ENCODE data around the gene DRC3. TPM values are rescaled to one million over a fixed set of nuclear protein-coding genes. Genes with fewer than 3 reads are reported as not detected.

The DRC3 gene
- total RNA-seq, 1 experiment from 2014 or later: 1.6 TPM

- no TSS peak for BruUV-seq (replicated peaks)
- ChIA-PET CTCF (no interaction called here), POLR2A (no interaction called here)
- H3K4me1 Mint-ChIP-seq (ENCODE audit: low read depth, unreplicated experiment): peaks cover 11% of the 10 kb centered on the region
- TF ChIP-seq CTCF (IDR thresholded peaks at IDR 0.05; ENCODE audit: insufficient read depth in 1 of 2, low read depth in 1 of 2, low read length in 1 of 2, severe bottlenecking in 1 of 2, unreplicated experiment in 1 of 2): no peak
- no peaks in the 10 kb centered on the region for H3K9me3 ChIP-seq
- peaks cover 7% of the 10 kb centered on the region; the same call in 1 of the 2 replicates for H3K4me1 ChIP-seq
- H3K9me3 Mint-ChIP-seq (ENCODE audit: unreplicated experiment): no peaks in the 10 kb centered on the region
- H3K36me3 Mint-ChIP-seq (ENCODE audit: insufficient read depth, unreplicated experiment): no peaks in the 10 kb centered on the region
- H3K4me3 Mint-ChIP-seq (ENCODE audit: unreplicated experiment): no peak overlapping the region
- H3K36me3 ChIP-seq (ENCODE audit: control insufficient read depth, insufficient read depth, low read length): no peaks in the 10 kb centered on the region; the same call in 1 of the 2 replicates
- H3K27ac Mint-ChIP-seq (ENCODE audit: unreplicated experiment): no peak overlapping the region
- no peaks in the 10 kb centered on the region for H3K27me3 Mint-ChIP-seq (ENCODE audit: insufficient read depth, unreplicated experiment)
- no peak for DNase-seq
- intact Hi-C loops (cut with micrococcal nuclease; ENCODE audit: unreplicated experiment): no loop called here
- no peaks in the 10 kb centered on the region for H3K27me3 ChIP-seq (replicated peaks; ENCODE audit: control insufficient read depth, insufficient read depth, low read length)
- H3K4me3 ChIP-seq (ENCODE audit: low read depth, low read length): no peak overlapping the region
These were observed 71.9 kb downstream of the DRC3 start for GRCh38 chr17:18044609-18045008.

- H3K4me3 ChIP-seq (ENCODE audit: low read depth, low read length): no peak overlapping the region
- CTCF ChIA-PET: interaction anchor here (0.5 to 0.7 kb wide), 2 partner anchors 28 to 216 kb away, joined by 3 to 6 read pairs; no protein-coding TSS in a partner anchor
- no peaks in the 10 kb centered on the region for H3K36me3 Mint-ChIP-seq (ENCODE audit: insufficient read depth, unreplicated experiment)
- no peak for DNase-seq
- no peaks in the 10 kb centered on the region for H3K9me3 Mint-ChIP-seq (ENCODE audit: unreplicated experiment)
- H3K27me3 Mint-ChIP-seq (ENCODE audit: insufficient read depth, unreplicated experiment): no peaks in the 10 kb centered on the region
- BruUV-seq (replicated peaks): no TSS peak
- H3K36me3 ChIP-seq (ENCODE audit: control insufficient read depth, insufficient read depth, low read length): no peaks in the 10 kb centered on the region; the same call in 1 of the 2 replicates
- no peaks in the 10 kb centered on the region for H3K4me1 ChIP-seq
- intact Hi-C loops (cut with micrococcal nuclease; ENCODE audit: unreplicated experiment): no loop called here
- no peak overlapping the region for H3K4me3 Mint-ChIP-seq (ENCODE audit: unreplicated experiment)
- no peaks in the 10 kb centered on the region for H3K27me3 ChIP-seq (replicated peaks; ENCODE audit: control insufficient read depth, insufficient read depth, low read length)
- H3K9me3 ChIP-seq: no peaks in the 10 kb centered on the region
- H3K4me1 Mint-ChIP-seq (ENCODE audit: low read depth, unreplicated experiment): peaks cover 6% of the 10 kb centered on the region
- H3K27ac Mint-ChIP-seq (ENCODE audit: unreplicated experiment): no peak overlapping the region
- no peak for TF ChIP-seq CTCF (IDR thresholded peaks at IDR 0.05; ENCODE audit: insufficient read depth in 1 of 2, low read depth in 1 of 2, low read length in 1 of 2, severe bottlenecking in 1 of 2, unreplicated experiment in 1 of 2)
- POLR2A ChIA-PET: no interaction called here
These were observed 73.2 kb downstream of the DRC3 start for GRCh38 chr17:18045691-18046350.

- no peak for DNase-seq
- no peaks in the 10 kb centered on the region for H3K4me1 Mint-ChIP-seq (ENCODE audit: low read depth, unreplicated experiment)
- no peaks in the 10 kb centered on the region for H3K9me3 Mint-ChIP-seq (ENCODE audit: unreplicated experiment)
- H3K27me3 Mint-ChIP-seq (ENCODE audit: insufficient read depth, unreplicated experiment): no peaks in the 10 kb centered on the region
- Histone ChIP-seq H3K27me3 (replicated peaks; ENCODE audit: control insufficient read depth, insufficient read depth, low read length) (no peaks in the 10 kb centered on the region), H3K4me3 (ENCODE audit: low read depth, low read length) (no peak overlapping the region), H3K9me3 (no peaks in the 10 kb centered on the region), H3K4me1 (no peaks in the 10 kb centered on the region), H3K36me3 (ENCODE audit: control insufficient read depth, insufficient read depth, low read length) (no peaks in the 10 kb centered on the region; the same call in 1 of the 2 replicates)
- peaks cover 18% of the 10 kb centered on the region for H3K36me3 Mint-ChIP-seq (ENCODE audit: insufficient read depth, unreplicated experiment)
- BruUV-seq (replicated peaks): no TSS peak
- CTCF ChIA-PET: interaction anchor here (1.2 kb wide), 1 partner anchor 83 kb away, joined by 5 read pairs; the partner anchor contains the start of genes DRC3 and TOM1L2
- no peak overlapping the region for H3K4me3 Mint-ChIP-seq (ENCODE audit: unreplicated experiment)
- intact Hi-C loops (cut with micrococcal nuclease; ENCODE audit: unreplicated experiment): no loop called here
- no peak for TF ChIP-seq CTCF (IDR thresholded peaks at IDR 0.05; ENCODE audit: insufficient read depth in 1 of 2, low read depth in 1 of 2, low read length in 1 of 2, severe bottlenecking in 1 of 2, unreplicated experiment in 1 of 2)
- H3K27ac Mint-ChIP-seq (ENCODE audit: unreplicated experiment): no peak overlapping the region
- POLR2A ChIA-PET: no interaction called here
These were observed 82.9 kb downstream of the DRC3 start for GRCh38 chr17:18055597-18055996.

Measured in Caco-2 (cell line).